Measurements from ENCODE around the gene CRYGN.

- TF ChIP-seq, protein P1, sequence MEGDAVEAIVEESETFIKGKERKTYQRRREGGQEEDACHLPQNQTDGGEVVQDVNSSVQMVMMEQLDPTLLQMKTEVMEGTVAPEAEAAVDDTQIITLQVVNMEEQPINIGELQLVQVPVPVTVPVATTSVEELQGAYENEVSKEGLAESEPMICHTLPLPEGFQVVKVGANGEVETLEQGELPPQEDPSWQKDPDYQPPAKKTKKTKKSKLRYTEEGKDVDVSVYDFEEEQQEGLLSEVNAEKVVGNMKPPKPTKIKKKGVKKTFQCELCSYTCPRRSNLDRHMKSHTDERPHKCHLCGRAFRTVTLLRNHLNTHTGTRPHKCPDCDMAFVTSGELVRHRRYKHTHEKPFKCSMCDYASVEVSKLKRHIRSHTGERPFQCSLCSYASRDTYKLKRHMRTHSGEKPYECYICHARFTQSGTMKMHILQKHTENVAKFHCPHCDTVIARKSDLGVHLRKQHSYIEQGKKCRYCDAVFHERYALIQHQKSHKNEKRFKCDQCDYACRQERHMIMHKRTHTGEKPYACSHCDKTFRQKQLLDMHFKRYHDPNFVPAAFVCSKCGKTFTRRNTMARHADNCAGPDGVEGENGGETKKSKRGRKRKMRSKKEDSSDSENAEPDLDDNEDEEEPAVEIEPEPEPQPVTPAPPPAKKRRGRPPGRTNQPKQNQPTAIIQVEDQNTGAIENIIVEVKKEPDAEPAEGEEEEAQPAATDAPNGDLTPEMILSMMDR (IDR thresholded peaks at IDR 0.05; ENCODE audit: low read depth, low read length), result no peak
- no peak for TF ChIP-seq MAX (IDR thresholded peaks at IDR 0.05; ENCODE audit: low read depth, low read length)
- TF ChIP-seq POLR2A (IDR thresholded peaks at IDR 0.05; ENCODE audit: extremely low read depth, insufficient read length), result no peak
- TF ChIP-seq MYC (IDR thresholded peaks at IDR 0.05; ENCODE audit: low read depth, low read length), result no peak
These were observed 40.0 kb downstream of the CRYGN start for GRCh38 chr7:151399906-151400305.
